ENCODE measurements around the gene CAMKMT.

Gene CAMKMT

GRCh38 chr2:44532031-44532430 is 170.3 kb downstream of the CAMKMT start:
- no peak for DNase-seq (ENCODE audit: low read depth)
- TF ChIP-seq CTCF (IDR thresholded peaks at IDR 0.05; ENCODE audit: control insufficient read depth, insufficient read depth, low read depth, low read length, missing control alignments): no peak
- no peak overlapping the region for H3K4me3 ChIP-seq (ENCODE audit: control insufficient read depth, low read depth, low read length)

GRCh38 chr2:44533508-44533907 is 171.8 kb downstream of the CAMKMT start:
- no peak for TF ChIP-seq CTCF (IDR thresholded peaks at IDR 0.05; ENCODE audit: control insufficient read depth, insufficient read depth, low read depth, low read length, missing control alignments)
- no peak for DNase-seq (ENCODE audit: low read depth)

GRCh38 chr2:44535376-44535775 is 173.6 kb downstream of the CAMKMT start:
- no peak for TF ChIP-seq CTCF (IDR thresholded peaks at IDR 0.05; ENCODE audit: control insufficient read depth, insufficient read depth, low read depth, low read length, missing control alignments)
- no peak for DNase-seq (ENCODE audit: low read depth)
- H3K4me3 ChIP-seq (ENCODE audit: control insufficient read depth, low read depth, low read length): no peak overlapping the region

More at GRCh38 chr2:44533508-44533907, 171.8 kb downstream of the CAMKMT start:
- H3K4me3 ChIP-seq (ENCODE audit: control insufficient read depth, low read depth, low read length): no peak overlapping the region

GRCh38 chr2:44537264-44537663 is 175.5 kb downstream of the CAMKMT start:
- no peak for DNase-seq (ENCODE audit: low read depth)
- TF ChIP-seq CTCF (IDR thresholded peaks at IDR 0.05; ENCODE audit: control insufficient read depth, insufficient read depth, low read depth, low read length, missing control alignments): no peak
- H3K4me3 ChIP-seq (ENCODE audit: control insufficient read depth, low read depth, low read length): no peak overlapping the region

GRCh38 chr2:44542520-44542919 is 180.8 kb downstream of the CAMKMT start:
- H3K4me3 ChIP-seq (ENCODE audit: control insufficient read depth, low read depth, low read length): no peak overlapping the region
- TF ChIP-seq CTCF (IDR thresholded peaks at IDR 0.05; ENCODE audit: control insufficient read depth, insufficient read depth, low read depth, low read length, missing control alignments): no peak
- DNase-seq (ENCODE audit: low read depth): no peak

- no peak for TF ChIP-seq CTCF (IDR thresholded peaks at IDR 0.05; ENCODE audit: control insufficient read depth, insufficient read depth, low read depth, low read length, missing control alignments)
- no peak overlapping the region for H3K4me3 ChIP-seq (ENCODE audit: control insufficient read depth, low read depth, low read length)
- DNase-seq (ENCODE audit: low read depth): no peak
These were observed 182.3 kb downstream of the CAMKMT start for GRCh38 chr2:44543773-44544725.
